CD14-positive monocyte (primary cell): ENCODE measurements around the gene FABP7. TPM values are rescaled to one million over a fixed set of nuclear protein-coding genes. Genes with fewer than 3 reads are reported as not detected.

ENCODE experiments used
- DNase-seq, 3 donors: peaks; one replicate each; pipeline ENCODE4 v3.0.0-alpha.2; 2011 to 2022
- H2AFZ ChIP-seq: 2 replicates; pipeline ENCODE4 v1.6.0; 2012; ENCODE audit warnings: mild to moderate bottlenecking, low read depth, low read length, inconsistent platforms; ENCODE audit not compliant: insufficient read depth, poor library complexity, severe bottlenecking
- H3K27ac ChIP-seq, 2 donors: 1 replicate in 1 of 2; 2 replicates in 1 of 2; pipeline ENCODE4 v1.5.1; 2012 to 2013; ENCODE audit warnings: low read length in 2 of 2, control low read depth in 1 of 2, inconsistent platforms in 1 of 2, low read depth in 1 of 2, mild to moderate bottlenecking in 1 of 2
- H3K27me3 ChIP-seq, 2 donors: one replicate each; pipeline versions ENCODE4 v1.6.0 to v1.6.1; 2011 to 2013; ENCODE audit warnings: low read length in 2 of 2; ENCODE audit not compliant: control insufficient read depth in 2 of 2, insufficient read depth in 2 of 2
- H3K36me3 ChIP-seq, 2 donors: replicated peaks in 1 of 2; 1 replicate in 1 of 2; 2 replicates in 1 of 2; pipeline versions ENCODE4 v1.5.1 to v1.6.1; 2012 to 2013; ENCODE audit warnings: low read length in 2 of 2, control low read depth in 1 of 2, inconsistent platforms in 1 of 2, mild to moderate bottlenecking in 1 of 2; ENCODE audit not compliant: insufficient read depth in 2 of 2, control insufficient read depth in 1 of 2
- H3K4me1 ChIP-seq, 2 donors: 1 replicate in 1 of 2; 2 replicates in 1 of 2; pipeline versions ENCODE4 v1.5.1 to v1.6.1; 2012 to 2013; ENCODE audit warnings: low read length in 2 of 2, control low read depth in 1 of 2, inconsistent platforms in 1 of 2, mild to moderate bottlenecking in 1 of 2, moderate library complexity in 1 of 2; ENCODE audit not compliant: insufficient read depth in 2 of 2, control insufficient read depth in 1 of 2
- H3K4me2 ChIP-seq: replicated peaks from 2 replicates; pipeline ENCODE3; 2012; ENCODE audit warnings: low read length, moderate library complexity, mild to moderate bottlenecking; ENCODE audit not compliant: poor library complexity, severe bottlenecking; ENCODE audit errors: extremely low read depth
- H3K4me3 ChIP-seq, 3 experiments: fragments of 200-600 bp in 1 of 3; sonication (generic) in 1 of 3; replicated peaks in 1 of 3; 1 replicate in 2 of 3; 2 replicates in 1 of 3; pipeline ENCODE4 v1.5.1; 2011 to 2013; ENCODE audit warnings: low read length in 3 of 3, mild to moderate bottlenecking in 3 of 3, control low read depth in 2 of 3, low read depth in 2 of 3, inconsistent platforms in 1 of 3, moderate library complexity in 1 of 3
- H3K79me2 ChIP-seq: 2 replicates; pipeline ENCODE4 v1.6.0; 2012; ENCODE audit warnings: mild to moderate bottlenecking, control low read depth, inconsistent platforms, low read length, moderate library complexity; ENCODE audit not compliant: insufficient read depth
- H3K9ac ChIP-seq: 2 replicates; pipeline ENCODE4 v1.6.0; 2017; ENCODE audit warnings: low read length, mild to moderate bottlenecking; ENCODE audit not compliant: insufficient read depth, poor library complexity, severe bottlenecking
- H3K9me3 ChIP-seq, 2 donors: replicated peaks in 1 of 2; 1 replicate in 1 of 2; 2 replicates in 1 of 2; pipeline versions ENCODE4 v1.5.1 to v1.6.1; 2012 to 2013; ENCODE audit warnings: low read length in 2 of 2, control low read depth in 1 of 2; ENCODE audit not compliant: control insufficient read depth in 1 of 2, insufficient read depth in 1 of 2
- H4K20me1 ChIP-seq: 2 replicates; pipeline ENCODE4 v1.6.0; 2012; ENCODE audit warnings: mild to moderate bottlenecking, low read length, control low read depth, moderate library complexity; ENCODE audit not compliant: insufficient read depth
- H3K27ac Mint-ChIP-seq, 7 donors: one replicate each; pipeline ENCODE4 v1.8.0; 2020; ENCODE audit warnings: mild to moderate bottlenecking in 7 of 7, mixed read lengths in 7 of 7, moderate library complexity in 6 of 7, inconsistent platforms in 2 of 7
- H3K27me3 Mint-ChIP-seq, 3 donors: one replicate each; pipeline ENCODE4 v1.8.0; 2021 to 2022; ENCODE audit warnings: low read depth in 3 of 3, mild to moderate bottlenecking in 3 of 3, mixed read lengths in 3 of 3, moderate library complexity in 3 of 3, inconsistent platforms in 1 of 3
- H3K36me3 Mint-ChIP-seq, 2 donors: one replicate each; pipeline ENCODE4 v1.8.0; 2020; ENCODE audit warnings: mixed read lengths in 2 of 2, inconsistent platforms in 1 of 2, mild to moderate bottlenecking in 1 of 2
- H3K4me1 Mint-ChIP-seq: one replicate; pipeline ENCODE4 v1.8.0; 2020; ENCODE audit warnings: mild to moderate bottlenecking, mixed read lengths
- H3K4me3 Mint-ChIP-seq, 2 donors: one replicate each; pipeline ENCODE4 v1.8.0; 2020; ENCODE audit warnings: mild to moderate bottlenecking in 2 of 2, mixed read lengths in 2 of 2, moderate library complexity in 1 of 2
- H3K9me3 Mint-ChIP-seq, 7 donors: one replicate each; pipeline ENCODE4 v1.8.0; 2020 to 2022; ENCODE audit warnings: mixed read lengths in 7 of 7, mild to moderate bottlenecking in 6 of 7, moderate library complexity in 6 of 7, inconsistent platforms in 2 of 7
- WGBS: methylation state at CpG from one replicate; pipeline ENCODE4 v1.1.5; 2013; ENCODE audit warnings: missing lambda C conversion rate; ENCODE audit not compliant: insufficient coverage; 5-methylcytosine and 5-hydroxymethylcytosine counted together
- intact Hi-C, 2 donors: fragments of 100-400 bp; cut with micrococcal nuclease; formaldehyde crosslinking; loops; one replicate each; pipeline versions ENCODE4 v1.15.0 to v1.15.1; 2023
- polyA plus RNA-seq, 3 donors: library from polyadenylated mRNA; depleted of rRNA in 1 of 3; unstranded in 2 of 3; stranded (reverse) in 1 of 3; fragments of 300-500 nt in 2 of 3; fragments of >200 nt in 1 of 3; fragmentation: Illumina TruSeq in 2 of 3; gene quantifications; 1 replicate in 2 of 3; 2 replicates in 1 of 3; pipeline ENCODE4 v1.2.3, GENCODE V29; 2012 to 2021
- TF ChIP-seq, protein P1 (sequence below): fragments of 200-600 bp; IDR thresholded peaks from one replicate; pipeline ENCODE4 v1.8.0; 2022; ENCODE audit warnings: antibody characterized with exemption, mild to moderate bottlenecking

FABP7 gene
- polyA plus RNA-seq, 3 donors: not detected

DNA sequence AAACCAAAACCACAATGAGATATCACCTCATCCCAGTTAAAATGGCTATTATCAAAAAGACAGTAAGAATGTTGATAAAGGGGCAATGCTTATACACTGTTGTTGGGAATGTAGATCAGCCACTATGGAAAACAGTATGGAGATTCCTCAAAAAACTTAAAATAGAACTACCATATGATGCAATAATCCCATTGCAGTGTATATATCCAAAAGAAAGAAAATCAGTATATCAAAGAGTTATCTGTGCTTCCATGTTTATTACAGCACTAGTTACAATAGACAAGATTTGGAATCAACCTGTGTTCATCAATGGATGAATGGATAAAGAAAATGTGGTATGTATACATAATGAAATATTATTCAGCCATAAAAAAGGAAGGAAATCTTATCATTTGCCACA lies 3.5 kb upstream of the FABP7 start:
- H3K4me1 Mint-ChIP-seq: peaks cover 20% of the 10 kb centered on the region
- H3K27ac Mint-ChIP-seq: no peak overlapping the region
- no peak overlapping the region for H3K27ac ChIP-seq
- H3K36me3 Mint-ChIP-seq: no peaks in the 10 kb centered on the region
- peaks cover 0 to 4% (median 0%) of the 10 kb centered on the region in 7 donors for H3K9me3 Mint-ChIP-seq
- TF ChIP-seq, protein P1, sequence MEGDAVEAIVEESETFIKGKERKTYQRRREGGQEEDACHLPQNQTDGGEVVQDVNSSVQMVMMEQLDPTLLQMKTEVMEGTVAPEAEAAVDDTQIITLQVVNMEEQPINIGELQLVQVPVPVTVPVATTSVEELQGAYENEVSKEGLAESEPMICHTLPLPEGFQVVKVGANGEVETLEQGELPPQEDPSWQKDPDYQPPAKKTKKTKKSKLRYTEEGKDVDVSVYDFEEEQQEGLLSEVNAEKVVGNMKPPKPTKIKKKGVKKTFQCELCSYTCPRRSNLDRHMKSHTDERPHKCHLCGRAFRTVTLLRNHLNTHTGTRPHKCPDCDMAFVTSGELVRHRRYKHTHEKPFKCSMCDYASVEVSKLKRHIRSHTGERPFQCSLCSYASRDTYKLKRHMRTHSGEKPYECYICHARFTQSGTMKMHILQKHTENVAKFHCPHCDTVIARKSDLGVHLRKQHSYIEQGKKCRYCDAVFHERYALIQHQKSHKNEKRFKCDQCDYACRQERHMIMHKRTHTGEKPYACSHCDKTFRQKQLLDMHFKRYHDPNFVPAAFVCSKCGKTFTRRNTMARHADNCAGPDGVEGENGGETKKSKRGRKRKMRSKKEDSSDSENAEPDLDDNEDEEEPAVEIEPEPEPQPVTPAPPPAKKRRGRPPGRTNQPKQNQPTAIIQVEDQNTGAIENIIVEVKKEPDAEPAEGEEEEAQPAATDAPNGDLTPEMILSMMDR: no peak
- H3K9me3 ChIP-seq: no peaks in the 10 kb centered on the region
- no peaks in the 10 kb centered on the region for H3K79me2 ChIP-seq
- H3K36me3 ChIP-seq: no peaks in the 10 kb centered on the region
- H3K4me2 ChIP-seq: no peak overlapping the region
- H3K27me3 Mint-ChIP-seq: peaks cover 2 to 20% (median 15%) of the 10 kb centered on the region in 3 donors
- no peak overlapping the region for H3K9ac ChIP-seq
- DNase-seq: no peak
- no peak overlapping the region for H3K4me3 ChIP-seq
- H3K4me3 Mint-ChIP-seq: no peak overlapping the region
- no peak overlapping the region for H2AFZ ChIP-seq
- peaks cover 16 to 24% of the 10 kb centered on the region in 2 donors for H3K4me1 ChIP-seq
- intact Hi-C loops: no loop called here
- no peaks in the 10 kb centered on the region for H4K20me1 ChIP-seq
- peaks cover 4 to 10% of the 10 kb centered on the region in 2 donors for H3K27me3 ChIP-seq

DNA sequence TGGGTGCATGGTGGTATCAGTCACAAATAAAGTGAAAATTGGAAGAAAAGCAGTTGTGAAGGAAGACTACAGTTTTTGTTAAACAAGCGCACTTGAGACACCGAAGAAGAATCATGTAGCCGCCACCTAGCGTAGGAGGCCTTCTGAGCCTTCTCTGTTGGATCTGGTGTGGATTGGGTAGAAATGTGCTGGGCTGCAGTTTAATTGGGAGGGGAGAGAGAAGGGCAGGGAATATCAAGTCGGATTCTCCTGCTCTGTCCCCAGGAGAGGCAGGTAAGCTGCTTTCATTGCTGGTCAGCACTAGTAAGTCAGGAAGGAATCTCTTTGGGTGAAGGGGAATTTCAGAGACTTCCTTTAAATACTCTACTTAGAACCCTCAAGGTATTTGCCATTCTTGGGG lies 1.2 kb upstream of the FABP7 start:
- no peaks in the 10 kb centered on the region for H4K20me1 ChIP-seq
- no peaks in the 10 kb centered on the region for H3K79me2 ChIP-seq
- peaks cover 7 to 18% of the 10 kb centered on the region in 2 donors for H3K27me3 ChIP-seq
- no peak overlapping the region for H3K9ac ChIP-seq
- no peak overlapping the region for H2AFZ ChIP-seq
- peaks cover 0 to 1% of the 10 kb centered on the region in 2 donors for H3K4me1 ChIP-seq
- Mint-ChIP-seq H3K27me3 (peaks cover 6 to 27% (median 17%) of the 10 kb centered on the region in 3 donors), H3K4me3 (no peak overlapping the region), H3K4me1 (no peaks in the 10 kb centered on the region), H3K27ac (no peak overlapping the region), H3K9me3 (peaks cover 0 to 4% (median 0%) of the 10 kb centered on the region in 7 donors), H3K36me3 (no peaks in the 10 kb centered on the region)
- no peaks in the 10 kb centered on the region for H3K9me3 ChIP-seq
- H3K36me3 ChIP-seq: no peaks in the 10 kb centered on the region
- H3K27ac ChIP-seq: no peak overlapping the region
- no peak for DNase-seq
- no peak overlapping the region for H3K4me3 ChIP-seq
- WGBS: 96% methylated on average over 4 of the region's 5 CpGs
- TF ChIP-seq, protein P1: no peak
- H3K4me2 ChIP-seq: no peak overlapping the region
- intact Hi-C loops: no loop called here
